Vagina (tissue), 2 donors: ENCODE measurements around the gene KIF11. TPM values are rescaled to one million over a fixed set of nuclear protein-coding genes. Genes with fewer than 3 reads are reported as not detected.
"Not testable (repeated sequence)": the region's sequence is repeated elsewhere in the genome, so short reads cannot be mapped to it uniquely, and the experiment has no call there.

Experiments
- DNase-seq, 2 donors: peaks; one replicate each; pipeline ENCODE4 v3.0.0-alpha.2; 2017; ENCODE audit errors: extremely low spot score in 2 of 2
- H3K27ac ChIP-seq: fragments of 200-600 bp; sonication (generic); one replicate; pipeline ENCODE4 v1.5.1; 2019
- H3K27me3 ChIP-seq: fragments of 200-600 bp; sonication (generic); one replicate; pipeline ENCODE4 v1.5.1; 2019
- H3K36me3 ChIP-seq, 2 donors: fragments of 200-600 bp; sonication (generic); one replicate each; pipeline ENCODE4 v1.5.1; 2017 to 2019
- H3K4me1 ChIP-seq: fragments of 200-600 bp; sonication (generic); one replicate; pipeline ENCODE4 v1.5.1; 2019
- H3K4me3 ChIP-seq, 2 donors: fragments of 200-600 bp; sonication (generic); 1 replicate in 1 of 2; 2 replicates in 1 of 2; pipeline ENCODE4 v1.5.1; 2016 to 2019
- H3K9me3 ChIP-seq: fragments of 200-600 bp; sonication (generic); one replicate; pipeline ENCODE4 v1.5.1; 2019
- POLR2A ChIP-seq, 2 donors: fragments of 450-650 bp; IDR thresholded peaks; one replicate each; pipeline ENCODE4 v1.6.1; 2017; ENCODE audit warnings: antibody characterized with exemption in 2 of 2, mild to moderate bottlenecking in 2 of 2, moderate library complexity in 2 of 2
- POLR2AphosphoS5 ChIP-seq, 2 donors: sonication (generic); formaldehyde crosslinking; IDR thresholded peaks; one replicate each; pipeline ENCODE4 v1.9.0; 2017; ENCODE audit warnings: antibody characterized with exemption in 2 of 2, mild to moderate bottlenecking in 2 of 2, low read depth in 1 of 2; ENCODE audit not compliant: insufficient read depth in 1 of 2
- intact Hi-C: fragments of 100-400 bp; cut with DNase I; formaldehyde crosslinking; loops from one replicate; pipeline ENCODE4 v1.15.1; 2023
- total RNA-seq: library from RNA; depleted of rRNA; stranded (reverse); fragments of >200 nt; gene quantifications from one replicate; pipeline ENCODE4 v1.2.3, GENCODE V29; 2016
- TF ChIP-seq, protein P1 (sequence below), 3 experiments: fragments of 450-650 bp in 2 of 3; fragments of 200-600 bp in 1 of 3; sonication (generic) in 1 of 3; IDR thresholded peaks; one replicate each; pipeline ENCODE4 v1.5.1; 2017 to 2019; ENCODE audit warnings: antibody characterized with exemption in 3 of 3, mild to moderate bottlenecking in 2 of 3, moderate library complexity in 2 of 3

Gene KIF11
- total RNA-seq, 1 donor from 2014 or later = 3.4 TPM

DNA sequence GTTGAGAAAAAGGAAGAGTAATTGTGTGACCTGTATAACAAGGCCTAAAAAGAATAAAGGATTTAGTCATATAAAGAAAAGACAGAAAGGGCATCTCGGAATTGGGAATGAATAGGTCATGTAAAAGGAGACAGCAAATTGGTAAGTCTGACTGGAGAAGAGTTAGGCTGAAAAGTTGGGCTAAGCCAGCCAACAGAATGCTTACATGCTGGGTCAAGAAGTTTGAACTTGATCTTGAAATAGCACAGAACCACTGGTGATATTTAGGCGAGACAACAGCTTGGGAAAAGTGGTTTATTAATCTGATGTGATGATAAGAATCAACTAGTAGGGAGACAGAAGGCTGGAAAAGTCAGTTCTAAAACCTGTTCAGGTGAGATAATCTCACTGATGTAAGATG is 23.9 kb upstream of the KIF11 start:
- DNase-seq = no peak
- Histone ChIP-seq H3K4me3 (no peak overlapping the region), H3K36me3 (no peaks in the 10 kb centered on the region), H3K9me3 (no peaks in the 10 kb centered on the region), H3K27me3 (no peaks in the 10 kb centered on the region), H3K4me1 (peaks cover 49% of the 10 kb centered on the region), H3K27ac (no peak overlapping the region)
- TF ChIP-seq, protein P1, sequence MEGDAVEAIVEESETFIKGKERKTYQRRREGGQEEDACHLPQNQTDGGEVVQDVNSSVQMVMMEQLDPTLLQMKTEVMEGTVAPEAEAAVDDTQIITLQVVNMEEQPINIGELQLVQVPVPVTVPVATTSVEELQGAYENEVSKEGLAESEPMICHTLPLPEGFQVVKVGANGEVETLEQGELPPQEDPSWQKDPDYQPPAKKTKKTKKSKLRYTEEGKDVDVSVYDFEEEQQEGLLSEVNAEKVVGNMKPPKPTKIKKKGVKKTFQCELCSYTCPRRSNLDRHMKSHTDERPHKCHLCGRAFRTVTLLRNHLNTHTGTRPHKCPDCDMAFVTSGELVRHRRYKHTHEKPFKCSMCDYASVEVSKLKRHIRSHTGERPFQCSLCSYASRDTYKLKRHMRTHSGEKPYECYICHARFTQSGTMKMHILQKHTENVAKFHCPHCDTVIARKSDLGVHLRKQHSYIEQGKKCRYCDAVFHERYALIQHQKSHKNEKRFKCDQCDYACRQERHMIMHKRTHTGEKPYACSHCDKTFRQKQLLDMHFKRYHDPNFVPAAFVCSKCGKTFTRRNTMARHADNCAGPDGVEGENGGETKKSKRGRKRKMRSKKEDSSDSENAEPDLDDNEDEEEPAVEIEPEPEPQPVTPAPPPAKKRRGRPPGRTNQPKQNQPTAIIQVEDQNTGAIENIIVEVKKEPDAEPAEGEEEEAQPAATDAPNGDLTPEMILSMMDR (IDR thresholded peaks at IDR 0.05) = no peak
- TF ChIP-seq POLR2A (IDR thresholded peaks at IDR 0.05) (no peak), POLR2AphosphoS5 (IDR thresholded peaks at IDR 0.05; ENCODE audit: insufficient read depth in 1 of 2, low read depth in 1 of 2) (no peak)
- intact Hi-C loops = no loop called here

DNA sequence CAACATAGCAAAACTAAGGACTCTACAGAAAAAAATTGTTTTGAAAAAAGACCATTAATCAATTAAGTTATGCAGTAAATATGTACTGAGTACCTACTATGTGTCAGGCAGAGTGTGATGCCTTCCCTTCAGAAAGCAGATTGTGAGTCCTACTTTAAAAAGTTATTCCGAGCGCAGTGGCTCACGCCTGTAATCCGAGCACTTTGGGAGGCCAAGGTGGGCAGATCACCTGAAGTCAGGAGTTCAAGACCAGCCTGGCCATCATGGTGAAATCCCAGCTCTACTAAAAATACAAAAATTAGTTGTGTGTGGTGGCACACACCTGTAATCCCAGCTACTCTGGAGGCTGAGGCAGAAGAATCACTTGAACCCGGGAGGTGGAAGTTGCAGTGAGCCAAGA is 23.3 kb upstream of the KIF11 start:
- peaks cover 51% of the 10 kb centered on the region for H3K4me1 ChIP-seq
- not testable (repeated sequence) for H3K27ac ChIP-seq, DNase-seq, H3K36me3 ChIP-seq, H3K9me3 ChIP-seq, H3K27me3 ChIP-seq, H3K4me3 ChIP-seq
- intact Hi-C loops = loop anchor here (5.0 kb wide), 1 partner anchor 52 kb away; no protein-coding TSS in a partner anchor

DNA sequence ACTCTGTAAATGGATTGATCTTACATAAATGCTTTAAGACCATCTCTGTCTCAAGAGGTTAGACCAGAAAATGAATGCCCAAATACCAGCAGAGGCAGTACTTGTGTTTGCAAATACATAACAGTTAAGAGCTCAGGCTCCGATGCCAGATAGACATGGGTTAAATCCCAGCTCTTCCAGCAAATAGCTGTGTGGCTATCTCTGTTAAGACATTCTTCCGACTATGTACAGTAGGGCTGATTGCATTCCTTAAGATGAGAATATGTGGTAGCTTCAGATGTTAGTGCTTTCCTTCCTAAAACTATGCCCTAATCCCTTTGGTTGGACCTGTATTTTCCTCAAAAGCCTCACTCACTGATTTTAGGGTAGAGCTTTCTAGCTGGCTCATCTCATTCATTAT is 21.3 kb upstream of the KIF11 start:
- Histone ChIP-seq H3K27ac (no peak overlapping the region), H3K36me3 (no peaks in the 10 kb centered on the region), H3K4me1 (peaks cover 56% of the 10 kb centered on the region), H3K9me3 (no peaks in the 10 kb centered on the region), H3K27me3 (no peaks in the 10 kb centered on the region), H3K4me3 (no peak overlapping the region)
- intact Hi-C loops = loop anchor here (5.0 kb wide), 1 partner anchor 54 kb away; no protein-coding TSS in a partner anchor
- TF ChIP-seq, protein P1 (IDR thresholded peaks at IDR 0.05) = no peak
- TF ChIP-seq POLR2AphosphoS5 (IDR thresholded peaks at IDR 0.05; ENCODE audit: insufficient read depth in 1 of 2, low read depth in 1 of 2) (no peak), POLR2A (IDR thresholded peaks at IDR 0.05) (no peak)
- no peak for DNase-seq

DNA sequence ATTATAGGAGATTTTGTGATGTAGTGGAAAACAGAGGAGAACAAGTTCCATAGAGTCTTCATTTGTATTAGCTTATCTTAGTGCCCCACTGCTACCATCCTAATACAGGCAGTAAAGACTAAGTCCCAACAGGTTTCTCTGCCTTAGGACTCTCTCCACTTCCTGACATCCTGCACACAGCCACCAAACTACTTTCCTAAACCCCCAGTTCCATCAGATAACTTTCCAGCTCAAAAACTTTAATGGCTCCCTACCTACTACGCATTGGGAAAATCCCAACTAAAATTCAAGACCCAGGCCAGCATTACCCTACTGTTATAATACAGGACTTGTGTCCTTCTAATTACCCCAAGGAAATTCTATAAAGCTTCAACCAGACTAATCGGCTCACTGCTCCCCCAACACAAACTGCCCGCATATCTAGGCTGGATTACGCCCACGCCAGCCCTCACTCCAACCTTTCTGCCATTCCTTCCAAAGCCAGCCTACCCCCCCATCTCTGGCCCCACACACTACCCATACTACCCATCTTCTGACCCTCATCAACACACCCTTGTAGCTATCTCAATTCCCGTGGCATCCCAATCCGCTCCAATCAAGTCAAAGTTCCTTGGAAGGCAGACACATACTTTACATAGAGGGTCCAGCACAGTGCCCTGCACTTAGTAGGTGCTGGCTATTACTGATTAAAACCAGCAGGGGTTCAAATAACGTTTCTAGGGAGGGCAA is 20.4 kb upstream of the KIF11 start:
- H3K36me3 ChIP-seq = no peaks in the 10 kb centered on the region
- intact Hi-C loops = loop anchor here (5.0 kb wide), 1 partner anchor 55 kb away; no protein-coding TSS in a partner anchor
- peaks cover 52% of the 10 kb centered on the region for H3K4me1 ChIP-seq
- peak overlapping the region; percentile 81 to 87 for H3K4me3 ChIP-seq
- no peak for DNase-seq
- H3K27me3 ChIP-seq = no peaks in the 10 kb centered on the region
- TF ChIP-seq, protein P1 (IDR thresholded peaks at IDR 0.05) = no peak
- TF ChIP-seq POLR2AphosphoS5 (IDR thresholded peaks at IDR 0.05; ENCODE audit: insufficient read depth in 1 of 2, low read depth in 1 of 2) = no peak
- no peak for TF ChIP-seq POLR2A (IDR thresholded peaks at IDR 0.05)
- peak overlapping the region; percentile 94 for H3K27ac ChIP-seq
- no peaks in the 10 kb centered on the region for H3K9me3 ChIP-seq

DNA sequence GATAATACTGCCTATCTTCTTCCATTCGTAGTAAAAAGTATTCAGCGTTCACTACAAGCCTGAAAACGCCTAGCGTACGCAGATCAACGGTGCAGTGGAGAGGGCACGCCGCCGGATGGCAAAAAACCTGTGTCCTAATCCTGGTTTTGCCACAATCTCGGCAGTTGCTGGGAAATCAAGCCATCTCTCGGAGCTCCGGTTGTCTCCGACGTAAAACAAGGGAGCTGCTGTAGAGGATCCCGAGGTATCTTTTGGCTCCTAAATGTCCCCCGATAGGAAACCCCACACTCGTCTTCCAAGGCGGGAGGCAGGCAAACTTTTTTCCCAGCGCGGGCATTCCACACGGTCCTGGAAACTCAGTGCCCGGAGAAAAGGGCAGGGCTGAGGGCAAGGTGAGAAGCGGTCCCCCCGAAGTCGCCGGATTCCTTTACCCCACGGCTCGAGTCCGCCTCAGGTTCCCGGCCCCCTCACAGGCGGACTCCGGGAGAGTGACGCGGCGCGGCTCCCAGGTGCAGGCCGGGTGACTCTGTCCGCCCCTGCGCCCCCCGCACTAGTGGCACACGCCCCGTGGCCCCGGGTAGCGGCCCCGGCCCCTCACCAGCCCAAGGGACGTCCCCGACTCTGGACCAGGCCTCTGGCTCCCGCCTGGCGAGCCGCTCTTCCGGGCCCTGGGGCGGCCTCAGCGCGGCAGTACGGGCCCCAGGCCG is 19.7 kb upstream of the KIF11 start:
- H3K36me3 ChIP-seq = no peaks in the 10 kb centered on the region
- H3K4me1 ChIP-seq = peaks cover 48% of the 10 kb centered on the region
- TF ChIP-seq POLR2AphosphoS5 (IDR thresholded peaks at IDR 0.05; ENCODE audit: insufficient read depth in 1 of 2, low read depth in 1 of 2) (no peak), POLR2A (IDR thresholded peaks at IDR 0.05) (no peak)
- TF ChIP-seq, protein P1 (IDR thresholded peaks at IDR 0.05) = no peak
- peak overlapping the region; percentile 81 to 87 for H3K4me3 ChIP-seq
- H3K27ac ChIP-seq = peak overlapping the region; percentile 94
- no peak for DNase-seq
- no peaks in the 10 kb centered on the region for H3K9me3 ChIP-seq
- intact Hi-C loops = loop anchor here (5.0 kb wide), 1 partner anchor 56 kb away; no protein-coding TSS in a partner anchor
- no peaks in the 10 kb centered on the region for H3K27me3 ChIP-seq
